HEK293T (cell line): ENCODE results near the gene DDX41.

Source experiments
- FOXA1 ChIP-seq: fragments of 450-650 bp; IDR thresholded peaks from 2 replicates; pipeline ENCODE4 v1.6.1; 2016; ENCODE audit warnings: mild to moderate bottlenecking
- HDGF ChIP-seq: fragments of 450-650 bp; IDR thresholded peaks from 2 replicates; pipeline ENCODE4 v1.6.1; 2017; ENCODE audit warnings: antibody characterized with exemption, borderline replicate concordance
- PKNOX1 ChIP-seq: fragments of 450-650 bp; IDR thresholded peaks from 2 replicates; pipeline ENCODE4 v1.6.1; 2016
- SP1 ChIP-seq: fragments of 450-650 bp; IDR thresholded peaks from 2 replicates; pipeline ENCODE4 v1.6.1; 2017
- SUZ12 ChIP-seq: fragments of 450-650 bp; IDR thresholded peaks from 2 replicates; pipeline ENCODE4 v1.6.1; 2016; ENCODE audit warnings: mild to moderate bottlenecking

DNA sequence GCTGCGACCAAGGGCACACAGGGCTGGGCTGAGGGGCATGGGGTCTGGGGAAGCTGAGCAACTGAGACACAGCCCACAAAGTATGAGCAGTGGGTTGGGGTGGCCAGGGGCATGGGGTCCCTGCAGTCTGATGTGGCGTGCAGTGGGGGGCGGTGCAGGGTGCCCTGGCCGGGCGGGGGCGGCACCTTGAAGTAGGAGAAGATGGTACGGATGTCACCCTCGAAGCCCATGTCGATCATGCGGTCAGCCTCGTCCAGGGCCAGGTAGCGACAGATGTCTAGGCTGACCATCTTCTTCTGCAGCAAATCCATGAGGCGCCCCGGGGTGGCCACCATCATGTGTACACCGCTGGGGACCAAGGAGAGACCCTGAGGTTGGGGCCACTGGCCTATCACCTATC lies 3.3 kb downstream of the DDX41 start:
- no peak for TF ChIP-seq PKNOX1
- TF ChIP-seq SP1, result no peak
- TF ChIP-seq SUZ12, result no peak
- TF ChIP-seq FOXA1, result no peak
- TF ChIP-seq HDGF, result no peak
